ENCODE measurements around the gene SLC46A1.

SLC46A1 gene

GRCh38 chr17:28397275-28397674 lies 8.7 kb downstream of the SLC46A1 start:
- no peak for DNase-seq (ENCODE audit: low read depth)
- no peak for TF ChIP-seq CTCF (IDR thresholded peaks at IDR 0.05; ENCODE audit: insufficient read depth, low read depth, low read length, missing control alignments)
- no peak overlapping the region for H3K4me3 ChIP-seq (ENCODE audit: low read depth, low read length)

GRCh38 chr17:28396635-28397239 lies 9.3 kb downstream of the SLC46A1 start:
- no peak overlapping the region for H3K4me3 ChIP-seq (ENCODE audit: low read depth, low read length)
- TF ChIP-seq CTCF (IDR thresholded peaks at IDR 0.05; ENCODE audit: insufficient read depth, low read depth, low read length, missing control alignments): no peak
- no peak for DNase-seq (ENCODE audit: low read depth)

GRCh38 chr17:28395968-28396367 lies 10.0 kb downstream of the SLC46A1 start:
- TF ChIP-seq CTCF (IDR thresholded peaks at IDR 0.05; ENCODE audit: insufficient read depth, low read depth, low read length, missing control alignments): no peak
- no peak for DNase-seq (ENCODE audit: low read depth)
- no peak overlapping the region for H3K4me3 ChIP-seq (ENCODE audit: low read depth, low read length)

- no peak overlapping the region for H3K4me3 ChIP-seq (ENCODE audit: low read depth, low read length)
- no peak for DNase-seq (ENCODE audit: low read depth)
- no peak for TF ChIP-seq CTCF (IDR thresholded peaks at IDR 0.05; ENCODE audit: insufficient read depth, low read depth, low read length, missing control alignments)
Observed at GRCh38 chr17:28395426-28395825, 10.6 kb downstream of the SLC46A1 start.

GRCh38 chr17:28394337-28395116 lies 11.5 kb downstream of the SLC46A1 start:
- no peak for DNase-seq (ENCODE audit: low read depth)
- no peak for TF ChIP-seq CTCF (IDR thresholded peaks at IDR 0.05; ENCODE audit: insufficient read depth, low read depth, low read length, missing control alignments)
- H3K4me3 ChIP-seq (ENCODE audit: low read depth, low read length): no peak overlapping the region

- no peak overlapping the region for H3K4me3 ChIP-seq (ENCODE audit: low read depth, low read length)
- no peak for DNase-seq (ENCODE audit: low read depth)
- TF ChIP-seq CTCF (IDR thresholded peaks at IDR 0.05; ENCODE audit: insufficient read depth, low read depth, low read length, missing control alignments): no peak
Observed at GRCh38 chr17:28392491-28392890, 13.5 kb downstream of the SLC46A1 start.
